NB4 (cell line): ENCODE results near the gene CHM.
"Not testable (repeated sequence)": the region's sequence is repeated elsewhere in the genome, so short reads cannot be mapped to it uniquely, and the experiment has no call there.

Experiments used
- DNase-seq: peaks from one replicate; pipeline ENCODE4 v3.0.0; 2010; ENCODE audit warnings: low read depth
- H3K4me3 ChIP-seq: one replicate; pipeline ENCODE4 v1.5.1; 2011; ENCODE audit warnings: mild to moderate bottlenecking, low read depth, low read length, moderate library complexity
- CTCF ChIP-seq: IDR thresholded peaks from one replicate; pipeline ENCODE4 v1.5.1; 2012; ENCODE audit warnings: low read depth, low read length
- MAX ChIP-seq: IDR thresholded peaks from 2 replicates; pipeline ENCODE4 v1.6.1; 2011; ENCODE audit warnings: low read depth, low read length
- MYC ChIP-seq: IDR thresholded peaks from 2 replicates; pipeline ENCODE4 v1.6.1; 2011; ENCODE audit warnings: low read depth, low read length
- POLR2A ChIP-seq: IDR thresholded peaks from 2 replicates; pipeline ENCODE4 v1.6.1; 2011; ENCODE audit warnings: mild to moderate bottlenecking; ENCODE audit not compliant: insufficient read length; ENCODE audit errors: extremely low read depth

The CHM gene

GRCh38 chrX:86012188-86012587 lies 35.2 kb downstream of the CHM start:
- TF ChIP-seq POLR2A (no peak), MYC (no peak), CTCF (no peak), MAX (no peak)
- no peak for DNase-seq
- H3K4me3 ChIP-seq: no peak overlapping the region

GRCh38 chrX:86009803-86010202 lies 37.6 kb downstream of the CHM start:
- DNase-seq, H3K4me3 ChIP-seq: not testable (repeated sequence)

DNA sequence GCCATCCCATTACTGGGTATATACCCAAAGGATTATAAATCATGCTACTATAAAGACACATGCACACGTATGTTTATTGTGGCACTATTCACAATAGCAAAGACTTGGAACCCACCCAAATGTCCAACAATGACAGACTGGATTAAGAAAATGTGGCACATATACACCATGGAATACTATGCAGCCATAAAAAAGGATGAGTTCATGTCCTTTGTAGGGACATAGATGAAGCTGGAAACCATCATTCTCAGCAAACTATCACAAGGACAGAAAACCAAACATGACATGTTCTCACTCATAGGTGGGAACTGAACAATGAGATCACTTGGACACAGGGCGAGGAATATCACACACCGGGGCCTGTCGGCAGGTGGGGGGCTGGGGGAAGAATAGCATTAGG lies 39.5 kb downstream of the CHM start:
- H3K4me3 ChIP-seq: not testable (repeated sequence)

GRCh38 chrX:86002076-86002896 lies 45.1 kb downstream of the CHM start:
- no peak for TF ChIP-seq MYC
- no peak for TF ChIP-seq MAX
- no peak for TF ChIP-seq CTCF
- TF ChIP-seq POLR2A: no peak
- DNase-seq: peak; percentile 15
- no peak overlapping the region for H3K4me3 ChIP-seq

More for the DNA sequence above, 39.5 kb downstream of the CHM start:
- not testable (repeated sequence) for DNase-seq

- TF ChIP-seq MYC: no peak
- no peak for TF ChIP-seq MAX
- TF ChIP-seq CTCF: no peak
- TF ChIP-seq POLR2A: no peak
Measured at GRCh38 chrX:85998954-85999353, 48.4 kb downstream of the CHM start.

DNA sequence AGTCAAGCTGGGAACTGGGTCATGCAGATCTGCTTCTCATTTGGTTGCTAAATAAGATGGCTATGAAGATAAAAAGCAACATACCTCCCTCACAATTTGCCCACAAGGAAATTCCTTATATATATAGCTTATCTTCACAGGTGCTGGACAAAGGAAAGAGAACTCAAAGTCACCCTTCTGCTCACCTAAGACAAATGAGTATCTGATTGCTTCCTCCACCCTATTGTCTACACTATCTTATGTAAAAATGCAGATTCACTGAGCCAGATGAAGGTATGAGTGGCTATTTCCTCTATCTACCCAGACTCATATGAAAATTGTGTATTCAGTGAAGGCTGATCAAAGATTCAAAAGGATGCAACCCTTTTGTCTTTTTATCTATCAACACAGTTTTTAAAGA lies 50.8 kb downstream of the CHM start:
- no peak for DNase-seq
- no peak overlapping the region for H3K4me3 ChIP-seq
- no peak for TF ChIP-seq CTCF
- no peak for TF ChIP-seq MAX
- no peak for TF ChIP-seq MYC
- no peak for TF ChIP-seq POLR2A

More at GRCh38 chrX:85998954-85999353, 48.4 kb downstream of the CHM start:
- DNase-seq: no peak
- no peak overlapping the region for H3K4me3 ChIP-seq

DNA sequence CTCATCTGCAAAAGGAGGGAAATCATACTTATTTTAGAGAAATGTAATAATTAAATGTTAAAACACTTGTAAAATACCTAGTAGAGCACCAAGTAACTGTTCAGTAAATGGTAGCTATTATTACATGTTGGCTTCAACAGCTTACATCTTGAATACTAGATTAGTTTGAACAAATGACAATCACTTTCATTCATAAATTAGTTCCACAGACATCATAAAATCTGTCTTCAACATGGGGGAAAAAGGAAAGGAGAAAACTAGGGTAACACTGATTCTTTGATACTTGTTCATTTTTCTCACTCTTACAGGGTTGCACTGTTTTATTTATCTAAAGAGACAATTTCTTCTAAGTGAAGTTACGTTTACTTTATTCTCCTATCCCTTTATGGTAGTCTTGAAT lies 51.7 kb downstream of the CHM start:
- no peak for DNase-seq
- H3K4me3 ChIP-seq: no peak overlapping the region
- TF ChIP-seq MAX (no peak), CTCF (no peak), POLR2A (no peak), MYC (no peak)
